GM23248 (cell line): Measurements from ENCODE around the gene CEMIP2. TPM values are rescaled to one million over a fixed set of nuclear protein-coding genes. Genes with fewer than 3 reads are reported as not detected.

Experiments used
- DNase-seq: peaks from one replicate; pipeline ENCODE4 v3.0.0-alpha.2; 2015
- H2AFZ ChIP-seq: fragments of 200-600 bp; sonication (generic); 2 replicates; pipeline ENCODE4 v1.6.1; 2016; ENCODE audit warnings: antibody characterized with exemption
- H3F3A ChIP-seq: fragments of 200-600 bp; sonication (generic); 2 replicates; pipeline ENCODE4 v1.6.1; 2016; ENCODE audit warnings: mild to moderate bottlenecking, antibody characterized with exemption, mixed run types; ENCODE audit not compliant: insufficient read depth
- H3K27ac ChIP-seq: fragments of 200-600 bp; sonication (generic); 2 replicates; pipeline ENCODE4 v1.5.1; 2016; ENCODE audit warnings: mild to moderate bottlenecking
- H3K27me3 ChIP-seq: fragments of 200-600 bp; sonication (generic); replicated peaks from 2 replicates; pipeline ENCODE4 v1.6.1; 2016; ENCODE audit warnings: mild to moderate bottlenecking; ENCODE audit not compliant: insufficient read depth
- H3K36me3 ChIP-seq: fragments of 200-600 bp; sonication (generic); 2 replicates; pipeline ENCODE4 v1.6.1; 2016; ENCODE audit warnings: low read depth, mild to moderate bottlenecking
- H3K4me1 ChIP-seq: fragments of 200-600 bp; sonication (generic); 2 replicates; pipeline ENCODE4 v1.6.1; 2016; ENCODE audit warnings: mild to moderate bottlenecking; ENCODE audit not compliant: insufficient read depth
- H3K4me2 ChIP-seq: fragments of 200-600 bp; sonication (generic); one replicate; pipeline ENCODE4 v1.6.1; 2016; ENCODE audit warnings: mild to moderate bottlenecking; ENCODE audit not compliant: unreplicated experiment
- H3K4me3 ChIP-seq: fragments of 200-600 bp; sonication (generic); 2 replicates; pipeline ENCODE4 v1.5.1; 2016; ENCODE audit warnings: mild to moderate bottlenecking
- H3K79me2 ChIP-seq: fragments of 200-600 bp; sonication (generic); 2 replicates; pipeline ENCODE4 v1.6.1; 2016; ENCODE audit warnings: mild to moderate bottlenecking; ENCODE audit not compliant: insufficient read depth
- H3K9ac ChIP-seq: fragments of 200-600 bp; sonication (generic); 2 replicates; pipeline ENCODE4 v1.6.1; 2016; ENCODE audit warnings: mild to moderate bottlenecking
- H3K9me2 ChIP-seq: fragments of 200-600 bp; sonication (generic); 2 replicates; pipeline ENCODE4 v1.6.1; 2016; ENCODE audit warnings: mixed run types, mild to moderate bottlenecking, moderate library complexity; ENCODE audit not compliant: insufficient read depth
- H3K9me3 ChIP-seq: fragments of 200-600 bp; sonication (generic); one replicate; pipeline ENCODE4 v1.6.1; 2017; ENCODE audit warnings: low read depth
- H4K20me1 ChIP-seq: fragments of 200-600 bp; sonication (generic); 2 replicates; pipeline ENCODE4 v1.6.0; 2016; ENCODE audit not compliant: insufficient read depth
- EZH2 ChIP-seq: fragments of 200-600 bp; sonication (generic); IDR thresholded peaks from 2 replicates; pipeline ENCODE4 v1.6.1; 2018; ENCODE audit warnings: antibody characterized with exemption, mild to moderate bottlenecking; ENCODE audit not compliant: insufficient read depth, poor library complexity, severe bottlenecking
- EZH2phosphoT487 ChIP-seq: fragments of 200-600 bp; sonication (generic); IDR thresholded peaks from 2 replicates; pipeline ENCODE4 v1.6.1; 2018; ENCODE audit warnings: antibody characterized with exemption, moderate library complexity, mild to moderate bottlenecking, low read depth; ENCODE audit not compliant: insufficient read depth
- WGBS, 2 experiments: methylation state at CpG; one replicate each; pipeline ENCODE4 v1.1.6; 2015 to 2017; ENCODE audit warnings: low lambda C conversion rate in 2 of 2, low coverage in 1 of 2; ENCODE audit errors: missing lambda C conversion rate in 2 of 2; 5-methylcytosine and 5-hydroxymethylcytosine counted together
- in situ Hi-C: fragments of 300-500 bp; cut with MboI; formaldehyde crosslinking; loops from 2 replicates; pipeline ENCODE4 v1.15.0; 2020
- polyA plus RNA-seq: library from polyadenylated mRNA; unstranded; fragments of >200 nt; fragmentation: Nextera tagmentation; extraction: Ambion mirVana; gene quantifications from 2 replicates; pipeline ENCODE4 v1.2.1, GENCODE V29; 2016
- total RNA-seq: library from RNA; depleted of rRNA; stranded (reverse); fragments of >200 nt; shearing (Covaris generic); gene quantifications from 2 replicates; pipeline ENCODE4 v1.2.3, GENCODE V29; 2014

CEMIP2 gene
- total and polyA plus RNA-seq, 2 experiments from 2014 or later, result 12.7 to 40.4 TPM

DNA sequence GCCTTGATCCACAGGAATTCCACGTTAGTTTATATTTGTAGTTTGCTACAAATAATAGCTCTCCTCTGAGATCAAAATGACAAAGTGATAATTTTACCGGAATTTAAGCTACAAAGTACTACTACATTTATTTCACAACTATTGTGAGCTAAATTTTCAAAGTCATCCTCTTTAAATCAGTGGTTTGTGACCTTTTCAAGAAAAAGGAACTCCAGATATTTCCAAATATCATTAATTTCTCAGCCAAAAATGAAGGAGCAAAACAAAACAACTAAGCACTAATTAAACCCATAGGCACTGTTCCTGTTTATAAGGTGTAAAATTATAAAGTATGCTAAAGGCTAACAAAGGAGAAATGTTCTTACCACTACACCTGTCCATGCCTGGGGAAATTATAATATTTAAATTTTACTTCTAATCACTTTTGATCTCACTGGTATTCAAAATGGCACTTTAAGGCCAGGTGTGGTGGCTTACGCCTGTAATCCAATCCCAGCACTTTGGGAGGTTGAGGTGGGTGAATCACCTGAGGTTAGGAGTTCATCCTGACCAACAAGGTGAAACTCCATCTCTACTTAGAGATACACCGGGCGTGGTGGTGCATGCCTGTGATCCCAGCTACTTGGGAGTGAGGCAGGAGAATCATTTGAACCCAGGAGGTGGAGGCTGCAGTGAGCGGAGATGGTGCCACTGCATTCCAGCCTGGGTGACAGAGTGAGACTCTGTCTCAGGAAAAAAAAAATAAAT is 77.5 kb downstream of the CEMIP2 start:
- Histone ChIP-seq H3K36me3 (peaks cover 58% of the 10 kb centered on the region), H3K9me2 (no peaks in the 10 kb centered on the region), H3K27ac (no peak overlapping the region), H3K4me1 (peaks cover 7% of the 10 kb centered on the region), H3K79me2 (no peaks in the 10 kb centered on the region), H3K4me2 (no peak overlapping the region), H2AFZ (no peak overlapping the region), H4K20me1 (no peaks in the 10 kb centered on the region), H3K4me3 (no peak overlapping the region), H3K27me3 (no peaks in the 10 kb centered on the region), H3F3A (peaks cover 7% of the 10 kb centered on the region), H3K9ac (no peak overlapping the region), H3K9me3 (no peaks in the 10 kb centered on the region)
- in situ Hi-C loops, result no loop called here
- TF ChIP-seq EZH2phosphoT487 (no peak), EZH2 (no peak)
- DNase-seq, result no peak
- 68 to 69% methylated on average over 6 of the region's 6 CpGs for WGBS, 2 experiments

- Histone ChIP-seq H4K20me1 (no peaks in the 10 kb centered on the region), H3K4me1 (peaks cover 14% of the 10 kb centered on the region), H3F3A (peaks cover 13% of the 10 kb centered on the region), H2AFZ (no peak overlapping the region), H3K9ac (no peak overlapping the region), H3K9me3 (no peaks in the 10 kb centered on the region), H3K79me2 (no peaks in the 10 kb centered on the region), H3K27ac (no peak overlapping the region), H3K27me3 (no peaks in the 10 kb centered on the region), H3K36me3 (peaks cover 51% of the 10 kb centered on the region), H3K9me2 (no peaks in the 10 kb centered on the region), H3K4me2 (no peak overlapping the region), H3K4me3 (no peak overlapping the region)
- no peak for TF ChIP-seq EZH2phosphoT487
- no peak for TF ChIP-seq EZH2
- DNase-seq, result peak; percentile 56
- in situ Hi-C loops, result no loop called here
- WGBS, 2 experiments, result 81 to 85% methylated on average over 10 of the region's 10 CpGs
Observed at GRCh38 chr9:71690063-71690688, 78.1 kb downstream of the CEMIP2 start.

DNA sequence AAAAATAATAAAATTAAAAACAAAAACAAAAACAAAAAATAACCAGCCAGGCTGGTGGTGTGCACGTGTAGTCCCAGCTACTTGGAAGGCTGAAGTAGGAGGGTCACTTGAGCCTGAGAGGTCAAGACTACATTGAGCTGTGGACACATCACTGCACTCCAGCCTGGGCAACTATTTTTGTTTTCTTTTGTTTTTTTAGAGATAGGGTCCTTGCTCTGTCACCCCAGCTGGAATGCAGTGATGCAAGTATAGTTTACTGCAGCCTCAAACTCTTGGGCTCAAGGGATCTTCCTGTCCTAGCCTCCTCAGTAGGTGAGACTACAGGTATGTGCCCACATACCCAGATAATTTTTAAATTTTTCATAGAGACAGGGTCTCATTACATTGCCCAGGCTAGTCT is 80.6 kb downstream of the CEMIP2 start:
- Histone ChIP-seq H3K9me2 (no peaks in the 10 kb centered on the region), H3K27ac (no peak overlapping the region), H3K79me2 (no peaks in the 10 kb centered on the region), H3K36me3 (peaks cover 35% of the 10 kb centered on the region), H3F3A (peaks cover 32% of the 10 kb centered on the region), H2AFZ (no peak overlapping the region), H3K4me3 (no peak overlapping the region), H4K20me1 (no peaks in the 10 kb centered on the region), H3K9ac (no peak overlapping the region), H3K4me2 (no peak overlapping the region), H3K27me3 (no peaks in the 10 kb centered on the region), H3K4me1 (peaks cover 28% of the 10 kb centered on the region), H3K9me3 (no peaks in the 10 kb centered on the region)
- WGBS, 2 experiments, result 60 to 70% methylated on average over 1 of the region's 1 CpG
- TF ChIP-seq EZH2phosphoT487 (no peak), EZH2 (no peak)
- DNase-seq, result no peak
- in situ Hi-C loops, result no loop called here

- H3K36me3 ChIP-seq, result peaks cover 35% of the 10 kb centered on the region
- no peaks in the 10 kb centered on the region for H3K9me3 ChIP-seq
- no peaks in the 10 kb centered on the region for H3K9me2 ChIP-seq
- peaks cover 49% of the 10 kb centered on the region for H3F3A ChIP-seq
- 97 to 98% methylated on average over 7 of the region's 7 CpGs for WGBS, 2 experiments
- H2AFZ ChIP-seq, result no peak overlapping the region
- peaks cover 45% of the 10 kb centered on the region for H3K4me1 ChIP-seq
- no peak overlapping the region for H3K4me2 ChIP-seq
- TF ChIP-seq EZH2, result no peak
- TF ChIP-seq EZH2phosphoT487, result no peak
- H3K79me2 ChIP-seq, result no peaks in the 10 kb centered on the region
- H3K9ac ChIP-seq, result no peak overlapping the region
- H3K27ac ChIP-seq, result no peak overlapping the region
- H3K4me3 ChIP-seq, result no peak overlapping the region
- in situ Hi-C loops, result no loop called here
- H4K20me1 ChIP-seq, result no peaks in the 10 kb centered on the region
- DNase-seq, result no peak
- no peaks in the 10 kb centered on the region for H3K27me3 ChIP-seq
Observed at GRCh38 chr9:71685988-71686387, 82.3 kb downstream of the CEMIP2 start.
